Retinal pigment epithelial cell (primary cell): ENCODE measurements around the gene VPS35.

Experiments used
- DNase-seq: peaks from one replicate; pipeline ENCODE4 v3.0.0-alpha.2; 2010; ENCODE audit warnings: low read depth
- H3K4me3 ChIP-seq: 2 replicates; pipeline ENCODE4 v1.5.1; 2011; ENCODE audit warnings: mild to moderate bottlenecking, low read length, control low read depth, moderate library complexity
- TF ChIP-seq, protein P1 (sequence below): conservative IDR thresholded peaks from 2 replicates; pipeline ENCODE4 v1.5.1; 2011; ENCODE audit warnings: low read depth, low read length, control low read depth, inconsistent platforms

Gene VPS35

GRCh38 chr16:46688654-46689364 is at the start of gene VPS35:
Gene VPS35, minus strand, starts transcription at chr16:46689178. Its CDS starts 45 bp downstream, at chr16:46689133.
- peak within 1 kb of the TSS; percentile 90 for H3K4me3 ChIP-seq
- DNase-seq, result peak; percentile 95
- TF ChIP-seq, protein P1, sequence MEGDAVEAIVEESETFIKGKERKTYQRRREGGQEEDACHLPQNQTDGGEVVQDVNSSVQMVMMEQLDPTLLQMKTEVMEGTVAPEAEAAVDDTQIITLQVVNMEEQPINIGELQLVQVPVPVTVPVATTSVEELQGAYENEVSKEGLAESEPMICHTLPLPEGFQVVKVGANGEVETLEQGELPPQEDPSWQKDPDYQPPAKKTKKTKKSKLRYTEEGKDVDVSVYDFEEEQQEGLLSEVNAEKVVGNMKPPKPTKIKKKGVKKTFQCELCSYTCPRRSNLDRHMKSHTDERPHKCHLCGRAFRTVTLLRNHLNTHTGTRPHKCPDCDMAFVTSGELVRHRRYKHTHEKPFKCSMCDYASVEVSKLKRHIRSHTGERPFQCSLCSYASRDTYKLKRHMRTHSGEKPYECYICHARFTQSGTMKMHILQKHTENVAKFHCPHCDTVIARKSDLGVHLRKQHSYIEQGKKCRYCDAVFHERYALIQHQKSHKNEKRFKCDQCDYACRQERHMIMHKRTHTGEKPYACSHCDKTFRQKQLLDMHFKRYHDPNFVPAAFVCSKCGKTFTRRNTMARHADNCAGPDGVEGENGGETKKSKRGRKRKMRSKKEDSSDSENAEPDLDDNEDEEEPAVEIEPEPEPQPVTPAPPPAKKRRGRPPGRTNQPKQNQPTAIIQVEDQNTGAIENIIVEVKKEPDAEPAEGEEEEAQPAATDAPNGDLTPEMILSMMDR, result peak; percentile 39

DNA sequence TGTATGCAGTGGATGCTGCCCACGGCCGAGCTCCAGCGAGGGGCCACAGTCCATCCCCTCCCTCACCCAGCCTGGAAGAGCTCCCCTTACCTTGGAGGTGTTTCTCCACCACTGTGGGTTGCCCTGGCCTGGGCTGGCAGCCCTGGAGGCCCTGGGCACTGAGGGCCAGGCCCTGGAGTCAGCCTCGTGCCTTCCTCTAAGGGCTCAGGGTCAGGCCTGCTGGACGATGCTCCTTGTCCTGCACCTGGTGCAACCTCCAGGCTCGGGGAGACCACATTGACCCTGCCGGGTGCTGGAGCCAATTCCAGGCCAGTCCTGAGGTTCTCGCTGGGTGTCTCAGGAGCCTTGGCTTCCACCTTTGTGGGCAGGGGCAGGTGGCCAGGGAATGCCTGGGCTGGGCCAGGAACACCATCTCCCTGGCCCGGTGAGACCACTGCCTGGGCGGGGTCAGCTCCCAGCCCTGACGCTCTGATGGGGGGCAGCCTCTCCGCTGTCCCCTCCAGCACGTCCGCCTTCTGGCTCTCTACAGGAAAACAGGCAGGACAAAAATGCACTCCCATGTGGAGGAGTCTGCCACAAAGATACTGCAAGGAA is 48.7 kb upstream of the VPS35 start:
- H3K4me3 ChIP-seq, result no peak overlapping the region
- TF ChIP-seq, protein P1, result no peak

GRCh38 chr16:46736695-46737094 is 47.7 kb upstream of the VPS35 start:
- H3K4me3 ChIP-seq, result no peak overlapping the region
- TF ChIP-seq, protein P1, result no peak
- DNase-seq, result no peak

More for the DNA sequence above, 48.7 kb upstream of the VPS35 start:
- no peak for DNase-seq

DNA sequence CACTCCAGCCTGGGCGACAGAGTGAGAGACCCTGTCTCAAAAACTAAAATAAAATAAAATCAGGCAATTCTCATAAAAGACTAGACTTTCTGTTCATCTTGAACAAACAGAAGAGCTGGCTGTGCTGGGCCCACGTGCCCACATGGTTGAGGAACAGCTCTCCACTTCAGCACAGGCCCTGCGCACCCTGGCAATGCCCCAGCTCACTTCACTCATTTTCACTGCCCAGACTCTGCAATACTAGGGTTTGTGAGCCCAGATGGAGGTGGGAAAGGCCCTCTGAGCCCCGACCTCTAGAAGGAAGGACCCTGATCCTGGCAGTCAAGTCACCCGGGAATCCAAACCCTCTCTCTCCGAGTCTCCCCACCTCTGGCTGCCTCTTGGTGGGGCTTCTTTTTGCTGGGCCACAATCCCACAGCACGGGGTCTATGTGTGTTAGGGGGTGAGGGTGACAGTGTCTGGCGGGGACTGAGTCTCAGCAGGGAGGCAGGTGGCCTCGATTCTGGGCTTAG is 44.4 kb upstream of the VPS35 start:
- TF ChIP-seq, protein P1, result no peak
- DNase-seq, result no peak
- no peak overlapping the region for H3K4me3 ChIP-seq

GRCh38 chr16:46732561-46732960 is 43.6 kb upstream of the VPS35 start:
- no peak for DNase-seq
- H3K4me3 ChIP-seq, result no peak overlapping the region
- TF ChIP-seq, protein P1, result no peak

DNA sequence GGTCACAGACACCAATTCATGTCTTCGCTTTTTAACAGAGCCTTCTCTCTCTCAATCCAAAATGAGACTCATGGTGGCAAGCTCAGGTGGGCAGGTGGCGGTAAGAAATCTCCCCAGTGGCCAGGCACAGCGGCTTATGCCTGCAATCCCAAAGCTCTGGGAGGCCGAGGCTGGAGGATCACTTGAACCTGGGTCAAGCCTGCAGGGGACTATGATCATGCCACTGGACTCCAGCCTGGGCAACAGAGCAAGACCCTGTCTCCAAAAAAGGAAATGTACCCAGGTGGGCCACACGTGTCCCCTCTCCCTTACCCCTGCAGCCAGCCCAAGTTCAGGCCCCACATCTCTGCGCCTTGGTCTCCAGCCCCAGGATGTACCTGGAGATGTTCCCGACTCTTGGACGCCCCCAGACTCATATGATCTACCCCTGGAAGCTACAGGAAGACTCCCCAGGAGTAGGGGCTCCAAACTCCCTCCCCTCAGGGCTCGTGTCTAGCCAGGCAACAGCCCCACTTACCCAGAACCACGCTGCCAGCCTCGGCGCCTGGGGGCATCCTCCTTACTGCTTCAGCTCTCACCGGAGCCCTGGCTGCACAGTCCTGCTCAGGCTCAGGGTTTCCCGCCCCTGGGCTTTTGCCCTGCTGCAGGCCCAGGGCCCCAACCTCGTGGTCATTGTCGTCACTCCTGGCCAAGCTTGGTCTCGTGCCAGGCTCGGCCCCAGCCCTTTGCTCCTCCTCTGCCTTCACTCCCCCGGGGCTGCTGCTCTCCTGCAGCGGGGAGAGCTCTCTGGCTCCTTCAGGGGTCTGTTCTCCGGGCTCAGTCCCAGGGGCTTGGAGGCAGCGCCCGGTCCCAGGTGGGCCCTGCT is 42.9 kb upstream of the VPS35 start:
- H3K4me3 ChIP-seq, result no peak overlapping the region
- TF ChIP-seq, protein P1, result no peak
- DNase-seq, result no peak
